Liver (tissue), 9 donors: ENCODE results near the gene GTF2F2. TPM values are rescaled to one million over a fixed set of nuclear protein-coding genes. Genes with fewer than 3 reads are reported as not detected.

Experiments used
- DNase-seq: peaks from one replicate; pipeline ENCODE4 v3.0.0-alpha.2; 2017; ENCODE audit warnings: low spot score
- H3K27ac ChIP-seq, 2 donors: one replicate each; pipeline ENCODE4 v1.7.0; 2013; ENCODE audit warnings: inconsistent platforms in 2 of 2, low read length in 2 of 2, control low read depth in 1 of 2, low read depth in 1 of 2, mild to moderate bottlenecking in 1 of 2
- H3K27me3 ChIP-seq, 4 donors: one replicate each; pipeline versions ENCODE4 v1.6.1 to v1.7.0; 2013; ENCODE audit warnings: low read length in 3 of 4, inconsistent platforms in 1 of 4, mild to moderate bottlenecking in 1 of 4, moderate library complexity in 1 of 4; ENCODE audit not compliant: control insufficient read depth in 4 of 4, insufficient read depth in 4 of 4
- H3K36me3 ChIP-seq, 4 donors: one replicate each; pipeline versions ENCODE4 v1.6.1 to v1.7.0; 2013; ENCODE audit warnings: low read length in 3 of 4, mild to moderate bottlenecking in 3 of 4, low read depth in 1 of 4, moderate library complexity in 1 of 4; ENCODE audit not compliant: control insufficient read depth in 4 of 4, insufficient read depth in 3 of 4
- H3K4me1 ChIP-seq, 4 donors: one replicate each; pipeline versions ENCODE4 v1.6.1 to v1.7.0; 2013; ENCODE audit warnings: low read length in 3 of 4, mild to moderate bottlenecking in 3 of 4, moderate library complexity in 1 of 4; ENCODE audit not compliant: control insufficient read depth in 4 of 4, insufficient read depth in 4 of 4
- H3K4me3 ChIP-seq, 3 donors: one replicate each; pipeline versions ENCODE4 v1.6.1 to v1.7.0; 2013; ENCODE audit warnings: low read length in 3 of 3, control low read depth in 1 of 3, low read depth in 1 of 3, mild to moderate bottlenecking in 1 of 3
- H3K9ac ChIP-seq, 2 donors: one replicate each; pipeline ENCODE4 v1.7.0; 2013; ENCODE audit warnings: low read length in 2 of 2, mild to moderate bottlenecking in 2 of 2, moderate library complexity in 2 of 2, control low read depth in 1 of 2, low read depth in 1 of 2
- H3K9me3 ChIP-seq, 4 donors: one replicate each; pipeline versions ENCODE4 v1.6.1 to v1.7.0; 2013; ENCODE audit warnings: low read length in 3 of 4; ENCODE audit not compliant: control insufficient read depth in 4 of 4
- ATF3 ChIP-seq: IDR thresholded peaks from 2 replicates; pipeline ENCODE4 v1.6.1; 2016; ENCODE audit warnings: antibody characterized with exemption
- CTCF ChIP-seq: fragments of 150-350 bp; IDR thresholded peaks from 2 replicates; pipeline ENCODE4 v1.5.1; 2017; ENCODE audit warnings: improper control_type of control experiment, low read depth, low read length; ENCODE audit not compliant: missing input control
- EGR1 ChIP-seq, 2 donors: IDR thresholded peaks; 2 replicates each; pipeline ENCODE4 v1.6.1; 2016 to 2018; ENCODE audit warnings: antibody characterized with exemption in 2 of 2, low read depth in 2 of 2
- FOXA1 ChIP-seq: IDR thresholded peaks from 2 replicates; pipeline ENCODE4 v1.6.1; 2016; ENCODE audit warnings: antibody characterized with exemption
- FOXA2 ChIP-seq: IDR thresholded peaks from 2 replicates; pipeline ENCODE4 v1.6.1; 2016; ENCODE audit warnings: antibody characterized with exemption
- GABPA ChIP-seq, 2 donors: IDR thresholded peaks in 1 of 2; conservative IDR thresholded peaks in 1 of 2; 2 replicates each; pipeline ENCODE4 v1.6.1; 2016; ENCODE audit warnings: antibody characterized with exemption in 2 of 2, mild to moderate bottlenecking in 1 of 2, moderate library complexity in 1 of 2
- HNF4A ChIP-seq, 2 donors: conservative IDR thresholded peaks; 2 replicates each; pipeline ENCODE4 v1.6.1; 2016; ENCODE audit warnings: antibody characterized with exemption in 2 of 2, mild to moderate bottlenecking in 2 of 2
- HNF4G ChIP-seq: IDR thresholded peaks from 2 replicates; pipeline ENCODE4 v1.6.1; 2016; ENCODE audit warnings: antibody characterized with exemption
- JUND ChIP-seq, 2 donors: IDR thresholded peaks; 2 replicates each; pipeline ENCODE4 v1.6.1; 2016; ENCODE audit warnings: antibody characterized with exemption in 2 of 2
- MAX ChIP-seq: IDR thresholded peaks from 2 replicates; pipeline ENCODE4 v1.6.1; 2016; ENCODE audit warnings: antibody characterized with exemption
- NR2F2 ChIP-seq: IDR thresholded peaks from 2 replicates; pipeline ENCODE4 v1.6.1; 2016; ENCODE audit warnings: antibody characterized with exemption
- RAD21 ChIP-seq, 2 donors: IDR thresholded peaks; 2 replicates each; pipeline ENCODE4 v1.6.1; 2016; ENCODE audit warnings: antibody characterized with exemption in 2 of 2, mild to moderate bottlenecking in 2 of 2
- REST ChIP-seq: IDR thresholded peaks from 2 replicates; pipeline ENCODE4 v1.6.1; 2016; ENCODE audit warnings: antibody characterized with exemption, mild to moderate bottlenecking
- RXRA ChIP-seq, 2 donors: IDR thresholded peaks; 2 replicates each; pipeline ENCODE4 v1.6.1; 2017 to 2018; ENCODE audit warnings: antibody characterized with exemption in 2 of 2, mild to moderate bottlenecking in 1 of 2
- SP1 ChIP-seq: IDR thresholded peaks from 2 replicates; pipeline ENCODE4 v1.6.1; 2018; ENCODE audit warnings: antibody characterized with exemption, mild to moderate bottlenecking
- TAF1 ChIP-seq: conservative IDR thresholded peaks from 2 replicates; pipeline ENCODE4 v1.6.1; 2016; ENCODE audit warnings: antibody characterized with exemption, mild to moderate bottlenecking
- YY1 ChIP-seq: IDR thresholded peaks from 2 replicates; pipeline ENCODE4 v1.6.1; 2016; ENCODE audit warnings: antibody characterized with exemption, mild to moderate bottlenecking
- ZBTB33 ChIP-seq: IDR thresholded peaks from 2 replicates; pipeline ENCODE4 v1.6.1; 2016; ENCODE audit warnings: antibody characterized with exemption
- WGBS: extraction: QIAGEN DNeasy Blood & Tissue Kit; methylation state at CpG from one replicate; pipeline ENCODE4 v1.1.7; 2013; 5-methylcytosine and 5-hydroxymethylcytosine counted together
- polyA plus RNA-seq, 2 donors: library from polyadenylated mRNA; stranded (reverse) in 1 of 2; unstranded in 1 of 2; fragments of 200-250 nt in 1 of 2; fragments of >200 nt in 1 of 2; fragmentation: Nextera tagmentation in 1 of 2; extraction: Ambion mirVana in 1 of 2; gene quantifications; one replicate each; pipeline versions ENCODE4 v1.2.1 to v1.2.3, GENCODE V29; 2013 to 2015
- total RNA-seq, 2 donors: library from RNA; depleted of rRNA; stranded (reverse); fragments of >200 nt; gene quantifications; one replicate each; pipeline ENCODE4 v1.2.3, GENCODE V29; 2014
- donor health status: healthy.
- donor health status: healthy.
- donor health status: healthy.
- donor health status: healthy.
- donor health status: healthy.

GTF2F2 gene
- total and polyA plus RNA-seq, 4 donors = 6.0 to 8.5 (median 7.3) TPM

GRCh38 chr13:45292176-45292575, 171.9 kb downstream of the GTF2F2 start:
- Histone ChIP-seq H3K36me3 (peaks cover 0 to 2% (median 0%) of the 10 kb centered on the region in 4 donors), H3K27ac (no peak overlapping the region), H3K9me3 (no peaks in the 10 kb centered on the region), H3K9ac (no peak overlapping the region), H3K4me1 (no peaks in the 10 kb centered on the region), H3K27me3 (no peaks in the 10 kb centered on the region), H3K4me3 (no peak overlapping the region)
- 98% methylated on average over 1 of the region's 1 CpG for WGBS
- no peak for DNase-seq
- no peak for TF ChIP-seq JUND (IDR thresholded peaks at IDR 0.05)
- TF ChIP-seq RXRA (IDR thresholded peaks at IDR 0.05) = no peak
- TF ChIP-seq NR2F2 = no peak
- no peak for TF ChIP-seq REST
- no peak for TF ChIP-seq FOXA2
- no peak for TF ChIP-seq YY1
- TF ChIP-seq FOXA1 = no peak
- no peak for TF ChIP-seq EGR1 (IDR thresholded peaks at IDR 0.05; ENCODE audit: low read depth in 2 of 2)
- TF ChIP-seq ATF3 = no peak
- no peak for TF ChIP-seq TAF1
- TF ChIP-seq HNF4A (conservative IDR thresholded peaks at IDR 0.05) = no peak

- H3K4me3 ChIP-seq = no peak overlapping the region
- DNase-seq = no peak
- H3K27me3 ChIP-seq = no peaks in the 10 kb centered on the region
- H3K27ac ChIP-seq = no peak overlapping the region
- no peaks in the 10 kb centered on the region for H3K4me1 ChIP-seq
- 78% methylated on average over 7 of the region's 7 CpGs for WGBS
- H3K9me3 ChIP-seq = no peaks in the 10 kb centered on the region
- no peak for TF ChIP-seq SP1
- TF ChIP-seq TAF1 = no peak
- no peak for TF ChIP-seq NR2F2
- no peak for TF ChIP-seq EGR1 (IDR thresholded peaks at IDR 0.05; ENCODE audit: low read depth in 2 of 2)
- no peak for TF ChIP-seq FOXA2
- no peak for TF ChIP-seq JUND (IDR thresholded peaks at IDR 0.05)
- no peak for TF ChIP-seq REST
- no peak for TF ChIP-seq GABPA (IDR thresholded peaks at IDR 0.05 in 1 of 2, conservative IDR thresholded peaks at IDR 0.05 in 1 of 2)
- TF ChIP-seq FOXA1 = no peak
- no peak for TF ChIP-seq YY1
- no peak for TF ChIP-seq HNF4G
- TF ChIP-seq ZBTB33 = no peak
- no peak for TF ChIP-seq RAD21 (IDR thresholded peaks at IDR 0.05)
- no peak for TF ChIP-seq MAX
- no peak for TF ChIP-seq RXRA (IDR thresholded peaks at IDR 0.05)
- TF ChIP-seq HNF4A (conservative IDR thresholded peaks at IDR 0.05) = no peak
- no peak for TF ChIP-seq CTCF
- H3K9ac ChIP-seq = no peak overlapping the region
- no peaks in the 10 kb centered on the region for H3K36me3 ChIP-seq
These were observed 175.2 kb downstream of the GTF2F2 start for GRCh38 chr13:45295536-45295935.
